A549 (cell line): ENCODE measurements around the gene KNDC1. TPM values are rescaled to one million over a fixed set of nuclear protein-coding genes. Genes with fewer than 3 reads are reported as not detected.

Experiments
- ATAC-seq, 2 experiments: fragments of 200-7000 bp in 1 of 2; fragments of >200 bp in 1 of 2; cut with Nextera tagmentation in 1 of 2; cut with Tn5 transposase in 1 of 2; 3 replicates each; pipeline versions ENCODE4 v1.8.0 to v1.9.1; 2018 to 2020; ENCODE audit warnings: mild to moderate bottlenecking in 1 of 2, moderate library complexity in 1 of 2
- CTCF ChIA-PET: fragments of 300-600 bp; sonication (Branson Sonifier 250); formaldehyde crosslinking; extraction: SDS; loops from one replicate; lab custom pipeline; 2021; ENCODE audit warnings: antibody characterized with exemption, inconsistent platforms; lab: Yijun Ruan, JAX
- POLR2A ChIA-PET: fragments of 350-600 bp; formaldehyde crosslinking; extraction: SDS; loops from one replicate; lab custom pipeline; 2021; ENCODE audit warnings: antibody characterized with exemption, inconsistent platforms; lab: Yijun Ruan, JAX
- DNase-seq, 2 experiments: peaks; one replicate each; pipeline versions ENCODE4 v3.0.0 to v3.0.0-alpha.2; 2011 to 2016; ENCODE audit warnings: low read depth in 1 of 2, low spot score in 1 of 2
- FAIRE-seq: peaks from 2 replicates; lab custom pipeline; 2011; peaks lifted over from hg19 to GRCh38; lab: Jason Lieb, UNC
- H3K27ac ChIP-seq, 2 experiments: fragments of >200 bp; sonication (Bioruptor Twin); formaldehyde crosslinking; 3 replicates each; pipeline ENCODE4 v1.5.1; 2016 to 2017
- H3K4me1 ChIP-seq: fragments of >200 bp; sonication (Bioruptor Twin); formaldehyde crosslinking; 3 replicates; pipeline ENCODE4 v1.6.1; 2016
- H3K4me2 ChIP-seq: fragments of >200 bp; sonication (Bioruptor Twin); formaldehyde crosslinking; 3 replicates; pipeline ENCODE4 v1.6.1; 2016
- H3K4me3 ChIP-seq: fragments of >200 bp; sonication (Bioruptor Twin); formaldehyde crosslinking; 3 replicates; pipeline ENCODE4 v1.5.1; 2016
- H3K9me3 ChIP-seq: fragments of >200 bp; sonication (Bioruptor Twin); formaldehyde crosslinking; 3 replicates; pipeline ENCODE4 v1.6.1; 2016
- CBX8 ChIP-seq: fragments of 200-600 bp; sonication (generic); IDR thresholded peaks from 2 replicates; pipeline ENCODE4 v1.6.1; 2016
- CHD2 ChIP-seq: fragments of 150-350 bp; IDR thresholded peaks from 2 replicates; pipeline ENCODE4 v1.6.1; 2014; ENCODE audit warnings: low read length; ENCODE audit not compliant: partially characterized antibody
- CHD4 ChIP-seq: fragments of 200-600 bp; sonication (generic); IDR thresholded peaks from 2 replicates; pipeline ENCODE4 v1.6.1; 2016; ENCODE audit warnings: antibody characterized with exemption, mild to moderate bottlenecking, borderline replicate concordance
- E2F6 ChIP-seq: IDR thresholded peaks from 2 replicates; pipeline ENCODE4 v1.6.1; 2012; ENCODE audit warnings: low read depth, borderline replicate concordance
- EHF ChIP-seq: fragments of 250-450 bp; sonication (Bioruptor Pico); IDR thresholded peaks from 2 replicates; pipeline ENCODE4 v1.5.0; 2020; ENCODE audit warnings: mild to moderate bottlenecking
- EHMT2 ChIP-seq: fragments of 200-600 bp; sonication (generic); IDR thresholded peaks from 2 replicates; pipeline ENCODE4 v1.6.1; 2016; ENCODE audit warnings: antibody characterized with exemption, low read depth, mild to moderate bottlenecking, moderate library complexity
- ELK1 ChIP-seq: fragments of 150-350 bp; IDR thresholded peaks from 2 replicates; pipeline ENCODE4 v1.6.1; 2014; ENCODE audit warnings: low read depth, mild to moderate bottlenecking, low read length
- ESRRA ChIP-seq: fragments of 150-350 bp; IDR thresholded peaks from 2 replicates; pipeline ENCODE4 v1.6.1; 2014; ENCODE audit warnings: mild to moderate bottlenecking, low read length, borderline replicate concordance
- FOXS1 ChIP-seq: fragments of 250-450 bp; sonication (Bioruptor Pico); IDR thresholded peaks from 2 replicates; pipeline ENCODE4 v1.5.0; 2020; ENCODE audit warnings: mild to moderate bottlenecking, moderate library complexity
- HES2 ChIP-seq: fragments of >200 bp; sonication (Bioruptor Twin); formaldehyde crosslinking; IDR thresholded peaks from 2 replicates; pipeline ENCODE4 v1.6.1; 2016
- HOXB5 ChIP-seq: fragments of 250-450 bp; sonication (Bioruptor Pico); IDR thresholded peaks from 2 replicates; pipeline ENCODE4 v1.5.0; 2020; ENCODE audit warnings: mild to moderate bottlenecking, moderate library complexity
- KDM1A ChIP-seq: fragments of 200-600 bp; sonication (generic); IDR thresholded peaks from 2 replicates; pipeline ENCODE4 v1.6.1; 2016; ENCODE audit warnings: low read depth, mild to moderate bottlenecking
- MAFK ChIP-seq: fragments of 450-650 bp; IDR thresholded peaks from 2 replicates; pipeline ENCODE4 v1.6.1; 2014; ENCODE audit not compliant: partially characterized antibody
- MAX ChIP-seq: IDR thresholded peaks from 2 replicates; pipeline ENCODE4 v1.6.1; 2012
- MAZ ChIP-seq: fragments of 150-350 bp; IDR thresholded peaks from 2 replicates; pipeline ENCODE4 v1.6.1; 2014; ENCODE audit warnings: antibody characterized with exemption, low read depth, low read length, borderline replicate concordance
- NFE2L2 ChIP-seq: fragments of 150-350 bp; conservative IDR thresholded peaks from 2 replicates; pipeline ENCODE4 v1.6.1; 2014; ENCODE audit warnings: low read length
- POLR2A ChIP-seq: IDR thresholded peaks from 2 replicates; pipeline ENCODE4 v1.6.1; 2012; ENCODE audit warnings: mild to moderate bottlenecking, low read length
- RARB ChIP-seq: fragments of 250-450 bp; sonication (Bioruptor Pico); IDR thresholded peaks from 2 replicates; pipeline ENCODE4 v1.8.0; 2021; ENCODE audit warnings: mild to moderate bottlenecking, moderate library complexity
- RCOR1 ChIP-seq: fragments of 150-350 bp; IDR thresholded peaks from 2 replicates; pipeline ENCODE4 v1.6.1; 2014; ENCODE audit warnings: antibody characterized with exemption, low read length, low read depth
- RNF2 ChIP-seq: fragments of 200-600 bp; sonication (generic); IDR thresholded peaks from 2 replicates; pipeline ENCODE4 v1.6.1; 2016; ENCODE audit warnings: low read depth, mild to moderate bottlenecking, antibody characterized with exemption, moderate library complexity, borderline replicate concordance
- SMC3 ChIP-seq: fragments of >200 bp; sonication (Bioruptor Twin); formaldehyde crosslinking; IDR thresholded peaks from 3 replicates; pipeline ENCODE4 v1.6.1; 2018; ENCODE audit warnings: inconsistent platforms
- SREBF2 ChIP-seq: fragments of 450-650 bp; IDR thresholded peaks from 2 replicates; pipeline ENCODE4 v1.6.1; 2014; ENCODE audit warnings: mild to moderate bottlenecking, moderate library complexity
- TFCP2L1 ChIP-seq: fragments of 250-450 bp; sonication (Bioruptor Pico); IDR thresholded peaks from 2 replicates; pipeline ENCODE4 v1.5.0; 2021; ENCODE audit warnings: mild to moderate bottlenecking
- ZFP36 ChIP-seq: fragments of 450-650 bp; IDR thresholded peaks from 2 replicates; pipeline ENCODE4 v1.6.1; 2014; ENCODE audit warnings: borderline replicate concordance; ENCODE audit not compliant: partially characterized antibody
- ZSCAN20 ChIP-seq: fragments of 250-450 bp; sonication (Bioruptor Pico); IDR thresholded peaks from 2 replicates; pipeline ENCODE4 v1.8.0; 2022; ENCODE audit warnings: mild to moderate bottlenecking, moderate library complexity
- WGBS: methylation state at CpG from one replicate; pipeline ENCODE4 v1.1.6; 2017; ENCODE audit errors: missing lambda C conversion rate; 5-methylcytosine and 5-hydroxymethylcytosine counted together
- polyA plus RNA-seq, 4 experiments: library from polyadenylated mRNA; depleted of rRNA in 3 of 4; stranded (reverse); fragments of >200 nt; fragmentation: RNase III in 1 of 4; extraction: RNeasy Plus Mini Kit Qiagen cat#74134 plus additional on column Dnase treatment in 1 of 4; gene quantifications; 2 replicates in 3 of 4; 3 replicates in 1 of 4; pipeline ENCODE4 v1.2.3, GENCODE V29; 2011 to 2017
- TF ChIP-seq, protein P1 (sequence below): fragments of 250-450 bp; sonication (Bioruptor Pico); IDR thresholded peaks from 2 replicates; pipeline ENCODE4 v1.5.0; 2021; ENCODE audit warnings: mild to moderate bottlenecking, moderate library complexity, borderline replicate concordance
- TF ChIP-seq, protein P2 (sequence below): IDR thresholded peaks from 2 replicates; pipeline ENCODE4 v1.6.1; 2012

Gene KNDC1
- polyA plus RNA-seq, 2 of the 4 experiments (the other 2 are of a cell fraction), result 0.56 to 0.63 TPM

DNA sequence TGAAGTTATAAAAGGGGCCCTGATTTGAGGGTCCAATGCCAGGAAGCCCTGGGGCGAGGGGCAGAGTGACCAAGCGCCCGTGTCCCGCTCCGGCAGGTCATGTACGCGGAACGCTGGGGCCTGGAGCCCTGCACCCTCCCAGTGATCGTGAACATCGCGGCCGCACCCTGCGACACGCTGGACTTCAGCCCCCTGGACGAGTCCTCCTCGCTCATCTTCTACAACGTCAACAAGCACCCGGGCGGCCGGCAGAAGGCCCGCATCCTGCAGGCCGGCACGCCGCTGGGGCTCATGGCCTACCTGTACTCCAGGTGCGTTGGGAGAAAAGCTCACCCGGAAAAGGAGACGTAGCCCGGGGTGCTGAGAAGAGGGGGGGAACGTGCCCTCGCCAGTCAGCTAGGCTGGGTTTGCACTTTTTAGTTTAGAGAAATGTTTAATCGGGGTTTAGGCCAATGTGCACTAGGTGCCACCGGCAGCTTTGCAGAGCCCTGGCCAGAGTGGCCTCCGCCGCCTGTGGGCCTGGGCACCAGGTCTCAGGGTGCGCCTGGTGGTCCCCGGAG lies 47.1 kb downstream of the KNDC1 start:
- Histone ChIP-seq H3K9me3 (no peaks in the 10 kb centered on the region), H3K4me3 (no peak overlapping the region), H3K4me1 (no peaks in the 10 kb centered on the region), H3K27ac (no peak overlapping the region), H3K4me2 (no peak overlapping the region)
- FAIRE-seq (no peak), ATAC-seq (no peak), DNase-seq (no peak)
- WGBS, result 78% methylated on average over 36 of the region's 36 CpGs
- ChIA-PET CTCF (interaction anchor here (1.2 to 1.8 kb wide), 2 partner anchors 9 to 64 kb away, joined by 3 to 4 read pairs; no protein-coding TSS in a partner anchor), POLR2A (no interaction called here)
- TF ChIP-seq FOXS1 (CRISPR knock-in tag) (no peak), ESRRA (no peak), ZSCAN20 (CRISPR knock-in tag) (no peak), MAFK (no peak), MAX (no peak), TFCP2L1 (CRISPR knock-in tag) (no peak), ZFP36 (no peak), RNF2 (no peak), MAZ (no peak)
- TF ChIP-seq, protein P1, sequence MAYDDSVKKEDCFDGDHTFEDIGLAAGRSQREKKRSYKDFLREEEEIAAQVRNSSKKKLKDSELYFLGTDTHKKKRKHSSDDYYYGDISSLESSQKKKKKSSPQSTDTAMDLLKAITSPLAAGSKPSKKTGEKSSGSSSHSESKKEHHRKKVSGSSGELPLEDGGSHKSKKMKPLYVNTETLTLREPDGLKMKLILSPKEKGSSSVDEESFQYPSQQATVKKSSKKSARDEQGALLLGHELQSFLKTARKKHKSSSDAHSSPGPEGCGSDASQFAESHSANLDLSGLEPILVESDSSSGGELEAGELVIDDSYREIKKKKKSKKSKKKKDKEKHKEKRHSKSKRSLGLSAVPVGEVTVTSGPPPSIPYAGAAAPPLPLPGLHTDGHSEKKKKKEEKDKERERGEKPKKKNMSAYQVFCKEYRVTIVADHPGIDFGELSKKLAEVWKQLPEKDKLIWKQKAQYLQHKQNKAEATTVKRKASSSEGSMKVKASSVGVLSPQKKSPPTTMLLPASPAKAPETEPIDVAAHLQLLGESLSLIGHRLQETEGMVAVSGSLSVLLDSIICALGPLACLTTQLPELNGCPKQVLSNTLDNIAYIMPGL (CRISPR knock-in tag), result no peak
- TF ChIP-seq, protein P2, sequence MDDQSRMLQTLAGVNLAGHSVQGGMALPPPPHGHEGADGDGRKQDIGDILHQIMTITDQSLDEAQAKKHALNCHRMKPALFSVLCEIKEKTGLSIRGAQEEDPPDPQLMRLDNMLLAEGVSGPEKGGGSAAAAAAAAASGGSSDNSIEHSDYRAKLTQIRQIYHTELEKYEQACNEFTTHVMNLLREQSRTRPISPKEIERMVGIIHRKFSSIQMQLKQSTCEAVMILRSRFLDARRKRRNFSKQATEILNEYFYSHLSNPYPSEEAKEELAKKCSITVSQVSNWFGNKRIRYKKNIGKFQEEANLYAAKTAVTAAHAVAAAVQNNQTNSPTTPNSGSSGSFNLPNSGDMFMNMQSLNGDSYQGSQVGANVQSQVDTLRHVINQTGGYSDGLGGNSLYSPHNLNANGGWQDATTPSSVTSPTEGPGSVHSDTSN, result no peak

GRCh38 chr10:133207627-133208026 lies 47.6 kb downstream of the KNDC1 start:
- ATAC-seq (no peak), DNase-seq (no peak), FAIRE-seq (no peak)
- Histone ChIP-seq H3K4me1 (no peaks in the 10 kb centered on the region), H3K9me3 (no peaks in the 10 kb centered on the region), H3K4me2 (no peak overlapping the region), H3K27ac (no peak overlapping the region), H3K4me3 (no peak overlapping the region)
- ChIA-PET CTCF (interaction anchor here (1.2 kb wide), 1 partner anchor 9 kb away, joined by 3 read pairs; no protein-coding TSS in a partner anchor), POLR2A (no interaction called here)
- 48% methylated on average over 12 of the region's 17 CpGs for WGBS
- no peak for TF ChIP-seq E2F6
- no peak for TF ChIP-seq CHD2
- TF ChIP-seq RARB (CRISPR knock-in tag), result no peak
- TF ChIP-seq HES2, result no peak
- no peak for TF ChIP-seq SREBF2
- TF ChIP-seq EHMT2, result no peak
- TF ChIP-seq HOXB5, result no peak
- TF ChIP-seq NFE2L2, result no peak
- no peak for TF ChIP-seq EHF (CRISPR knock-in tag)
- no peak for TF ChIP-seq KDM1A
- no peak for TF ChIP-seq CBX8
- TF ChIP-seq MAFK, result no peak
- no peak for TF ChIP-seq ZFP36
- TF ChIP-seq SMC3, result no peak
- no peak for TF ChIP-seq RCOR1
- TF ChIP-seq, protein P1 (CRISPR knock-in tag), result no peak
- no peak for TF ChIP-seq POLR2A
- TF ChIP-seq RNF2, result no peak
- no peak for TF ChIP-seq ELK1
- no peak for TF ChIP-seq CHD4
